ENCODE results near the gene SUFU.
A peak's percentile ranks its signal among the peaks of the same experiment; 100 is the strongest.

SUFU gene

DNA sequence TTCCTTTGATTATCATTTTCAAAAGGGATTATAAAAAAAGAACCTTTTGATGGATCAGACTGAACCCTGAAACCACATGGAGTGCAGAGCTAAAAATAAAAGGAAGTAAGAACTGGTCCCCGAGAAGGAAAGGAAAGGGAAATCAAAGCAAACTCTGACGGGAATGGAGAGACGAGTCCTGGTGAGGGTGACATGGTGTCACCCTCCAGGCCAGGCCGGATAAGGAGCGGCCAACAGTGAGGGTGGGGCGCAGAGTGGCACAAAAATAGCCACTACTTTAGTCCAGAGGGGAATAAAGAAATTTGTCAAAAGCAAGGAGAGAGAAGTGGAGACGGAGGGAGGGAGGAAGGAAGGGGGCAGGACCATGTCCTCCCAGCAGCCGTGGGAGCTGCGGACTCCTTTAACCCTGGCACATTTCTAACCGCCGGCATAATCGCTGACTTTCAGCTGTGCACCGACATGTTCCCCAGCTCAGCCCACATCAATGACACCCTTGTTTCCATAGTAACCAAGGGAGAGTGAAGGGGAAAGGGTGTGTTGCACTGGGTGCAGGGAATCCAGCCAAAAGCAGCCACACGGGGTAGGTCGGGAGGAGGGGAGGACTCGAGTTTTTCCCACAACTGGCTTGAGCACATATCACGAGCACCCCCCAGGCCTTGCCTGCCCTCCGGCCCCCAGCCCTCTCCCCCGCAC lies 170.2 kb downstream of the SUFU start:
- peak; percentile 24 to 55 for DNase-seq (ENCODE audit: low read depth in 2 of 2)

DNA sequence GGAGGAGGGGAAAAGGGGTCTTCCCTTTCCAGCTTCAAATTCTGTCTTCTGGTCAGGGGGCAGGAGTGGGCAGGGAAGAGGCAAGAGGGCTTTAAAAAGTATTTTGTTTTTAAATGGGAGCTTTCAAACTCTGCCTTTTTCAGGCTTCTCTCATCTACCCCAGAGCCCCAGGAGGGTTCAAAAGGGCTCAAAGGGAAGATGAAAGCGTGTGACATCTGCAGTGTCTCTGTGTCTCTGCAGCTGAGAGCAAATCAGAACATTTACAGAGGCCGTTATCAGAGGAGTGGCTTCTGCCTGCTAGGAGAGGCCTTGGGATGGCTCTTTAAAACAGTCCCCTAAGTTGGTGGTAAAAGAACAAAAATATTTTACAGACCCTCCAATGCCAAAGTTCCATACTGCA lies 170.8 kb downstream of the SUFU start:
- DNase-seq (ENCODE audit: low read depth in 2 of 2): no peak

DNA sequence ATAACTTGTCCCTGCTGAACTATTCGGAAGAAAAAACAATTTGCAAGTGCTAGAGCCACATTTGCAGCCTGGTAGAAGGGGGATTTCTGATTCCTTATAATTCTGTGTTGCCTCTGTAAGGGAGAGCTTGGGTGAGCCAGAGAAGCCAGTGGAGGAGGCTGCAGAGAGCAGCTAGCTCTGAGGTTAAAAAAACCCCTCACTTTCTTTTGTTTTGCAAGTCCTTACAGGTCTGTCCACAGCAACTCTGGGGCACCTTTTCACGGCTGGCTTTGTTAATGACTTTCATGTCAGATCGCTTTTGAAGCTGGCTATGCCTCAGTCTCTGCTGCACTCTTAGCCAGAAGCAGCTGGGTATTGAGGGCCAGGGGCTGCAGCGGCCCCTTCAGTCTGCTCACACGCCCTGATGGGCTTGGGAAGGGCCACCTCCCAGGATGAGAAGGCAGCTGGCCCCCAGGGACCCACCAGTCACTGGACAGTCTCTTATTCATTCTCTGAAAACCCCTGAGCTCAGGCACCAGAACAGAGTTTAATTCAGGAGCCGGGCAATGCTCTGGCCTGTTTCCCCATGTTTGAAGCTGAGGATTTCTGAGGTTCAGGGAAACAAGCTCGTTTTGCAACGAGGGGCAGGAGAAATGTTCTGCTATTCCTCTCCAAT lies 171.4 kb downstream of the SUFU start:
- no peak for DNase-seq (ENCODE audit: low read depth in 2 of 2)

DNA sequence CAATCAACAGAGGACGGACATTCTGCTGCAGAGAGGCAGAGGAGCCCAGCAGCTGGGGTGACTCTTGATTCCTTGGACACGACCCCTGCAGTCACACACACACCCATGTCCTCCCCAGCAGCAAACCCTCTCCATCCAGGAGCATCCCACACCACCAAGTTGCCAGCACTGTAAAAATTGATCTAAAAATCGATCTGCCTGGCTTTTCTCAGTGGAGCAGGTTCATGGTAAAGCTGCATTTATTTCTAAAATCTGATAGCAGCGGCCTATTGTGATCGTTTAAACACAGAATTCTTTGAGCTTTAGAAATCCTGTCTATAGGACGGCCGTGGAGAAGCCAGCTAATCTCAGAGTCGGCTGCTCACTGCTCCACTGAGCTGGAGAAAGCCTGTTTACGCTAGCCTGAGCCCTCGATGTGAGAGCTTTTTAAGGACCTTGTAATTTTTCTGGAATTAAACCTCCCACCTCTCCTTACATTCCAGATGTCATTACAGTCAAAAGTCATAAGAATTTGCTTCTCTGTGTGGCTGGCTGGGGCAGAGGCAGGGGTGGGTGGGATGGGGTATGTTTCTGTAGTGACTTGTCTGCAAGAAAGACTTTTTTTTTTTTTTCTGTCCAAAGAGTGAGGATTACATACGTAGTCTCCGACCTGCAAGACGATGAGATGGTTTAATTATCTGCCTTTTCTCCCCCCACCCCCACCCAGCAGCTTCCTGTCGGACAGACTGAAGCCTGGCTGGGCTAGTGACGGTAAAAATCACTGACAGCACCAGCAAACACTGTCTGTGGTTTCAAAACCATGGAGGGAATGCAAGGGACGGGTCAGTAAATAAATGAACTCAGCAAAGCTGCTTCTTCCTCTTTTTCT lies 172.1 kb downstream of the SUFU start:
- DNase-seq (ENCODE audit: low read depth in 2 of 2): no peak

DNA sequence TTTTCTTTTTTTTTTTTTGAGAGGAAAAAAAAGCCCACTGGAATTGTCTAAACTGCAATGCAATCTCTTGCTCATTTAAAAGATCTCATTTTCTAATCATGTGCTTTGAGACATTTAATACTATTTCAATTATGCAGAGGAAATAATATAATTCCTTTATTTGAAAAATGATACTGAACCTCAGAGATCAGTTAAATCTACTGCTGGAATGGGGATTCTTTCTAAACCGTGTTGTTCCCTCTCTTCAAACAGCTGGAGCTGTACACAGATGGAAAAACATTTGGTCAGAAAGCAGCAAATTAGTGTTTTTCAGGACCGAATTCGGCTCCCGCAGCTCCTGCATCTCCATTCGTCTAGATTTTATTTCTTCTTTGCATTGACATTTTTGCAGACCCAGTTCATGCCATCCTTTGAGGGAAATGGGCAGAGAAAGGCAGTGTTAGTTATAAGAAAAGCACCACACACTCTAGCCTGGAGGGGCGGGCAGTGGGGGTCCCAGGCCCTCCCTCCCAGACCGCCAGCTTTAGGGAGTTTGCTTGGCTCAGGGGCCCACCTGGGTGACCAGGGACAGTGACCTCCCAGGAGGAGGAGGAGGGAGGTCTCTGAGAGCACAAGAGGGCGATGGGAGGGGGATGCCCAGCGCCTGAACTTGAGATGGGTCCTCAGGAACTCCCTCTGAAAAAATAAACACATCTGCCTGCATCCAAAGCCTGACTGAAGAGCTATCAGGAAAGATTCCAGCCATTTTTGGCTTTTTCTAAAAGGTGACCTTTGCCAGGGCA lies 173.0 kb downstream of the SUFU start:
- DNase-seq (ENCODE audit: low read depth in 2 of 2): no peak

DNA sequence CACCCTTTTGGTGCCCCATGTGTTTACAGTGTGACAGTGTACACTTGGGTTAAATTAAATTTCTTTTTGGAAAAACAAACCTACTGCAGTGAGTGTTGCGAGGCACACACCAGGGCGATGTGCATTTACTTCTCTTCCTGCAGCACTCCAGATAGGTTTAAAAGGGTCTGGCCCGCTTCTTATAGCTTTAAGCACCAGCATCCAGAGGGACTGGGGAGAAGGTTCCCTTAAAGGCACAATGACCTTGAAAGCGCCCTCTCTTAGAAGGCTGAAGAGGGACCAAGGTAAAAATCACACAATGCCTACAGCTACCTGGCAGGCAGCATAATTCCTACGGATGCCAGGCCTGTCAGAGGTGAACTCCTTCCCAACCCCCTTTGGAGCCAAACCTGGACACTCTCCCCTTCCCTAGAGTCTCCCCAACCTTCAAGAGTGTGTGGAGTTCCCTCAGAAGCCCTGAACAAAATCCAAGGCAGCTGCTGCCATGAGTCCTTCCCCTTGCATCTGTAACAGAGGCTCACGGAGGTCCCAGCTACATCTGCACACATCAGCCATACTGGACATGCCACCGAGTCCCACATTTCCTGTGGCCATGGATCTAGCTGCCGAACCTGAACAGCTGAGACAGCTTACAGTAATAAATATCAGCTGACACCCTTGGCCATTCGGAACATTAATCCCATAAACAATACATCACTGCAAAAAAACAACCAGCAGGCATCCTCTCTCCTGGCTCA lies 173.7 kb downstream of the SUFU start:
- DNase-seq (ENCODE audit: low read depth in 2 of 2): no peak

DNA sequence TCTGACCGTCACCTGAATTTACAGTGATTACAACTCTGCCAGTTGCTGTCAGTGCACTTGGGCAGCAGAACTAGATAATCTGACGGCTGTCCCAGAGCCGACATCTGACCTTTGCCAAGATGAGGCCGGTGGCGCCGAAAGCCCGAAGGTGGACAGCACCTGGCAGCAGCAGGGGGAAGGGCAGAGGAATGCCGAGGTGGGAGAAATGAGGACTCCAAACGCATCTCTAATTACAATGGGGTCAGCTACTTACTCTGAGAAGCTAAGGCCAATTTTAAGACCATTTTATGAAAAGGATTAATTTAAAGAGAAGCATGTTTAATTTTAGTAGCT lies 174.3 kb downstream of the SUFU start:
- DNase-seq (ENCODE audit: low read depth in 2 of 2): no peak

DNA sequence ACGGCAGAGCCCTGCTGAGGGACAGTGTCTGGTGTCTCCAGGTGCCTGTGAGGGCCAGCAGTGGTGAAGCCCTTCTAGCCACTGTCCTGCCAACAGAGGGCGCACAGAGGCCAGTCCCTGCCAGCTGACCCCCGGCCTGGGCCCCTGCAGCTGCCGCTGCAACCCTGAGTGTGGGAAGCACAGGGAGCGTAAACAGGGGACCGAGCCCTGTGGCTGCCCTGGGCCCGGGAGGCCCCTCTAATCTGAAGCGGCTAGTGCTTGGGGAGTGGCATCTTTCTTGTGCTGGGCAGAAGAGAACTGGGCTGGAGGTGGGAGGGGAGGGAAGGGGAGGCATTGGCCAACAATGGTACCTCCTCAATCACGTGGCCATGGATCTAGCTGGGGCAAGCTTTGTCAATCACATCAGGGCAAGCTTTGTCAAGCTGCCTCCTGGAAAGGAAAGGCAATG lies 175.1 kb downstream of the SUFU start:
- no peak for DNase-seq (ENCODE audit: low read depth in 2 of 2)

DNA sequence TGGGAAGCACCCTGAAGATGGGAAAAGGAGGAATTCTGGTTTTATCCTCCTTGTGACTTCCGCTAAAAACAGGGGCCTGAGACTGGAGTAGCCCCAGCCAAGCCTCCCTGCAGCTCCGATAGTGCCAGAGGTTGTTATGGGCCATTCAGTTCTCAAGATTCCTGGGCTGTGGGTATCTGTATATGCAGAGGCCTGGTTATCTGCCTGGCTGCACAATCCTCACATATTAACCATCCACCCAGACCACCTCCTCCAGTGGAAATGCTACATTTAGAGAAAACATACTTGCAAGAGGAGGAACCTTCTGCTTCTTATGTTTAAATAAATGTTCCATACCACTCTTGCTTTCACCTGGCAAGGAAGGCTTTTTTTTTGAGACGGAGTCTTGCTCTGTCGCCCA lies 175.8 kb downstream of the SUFU start:
- no peak for DNase-seq (ENCODE audit: low read depth in 2 of 2)

DNA sequence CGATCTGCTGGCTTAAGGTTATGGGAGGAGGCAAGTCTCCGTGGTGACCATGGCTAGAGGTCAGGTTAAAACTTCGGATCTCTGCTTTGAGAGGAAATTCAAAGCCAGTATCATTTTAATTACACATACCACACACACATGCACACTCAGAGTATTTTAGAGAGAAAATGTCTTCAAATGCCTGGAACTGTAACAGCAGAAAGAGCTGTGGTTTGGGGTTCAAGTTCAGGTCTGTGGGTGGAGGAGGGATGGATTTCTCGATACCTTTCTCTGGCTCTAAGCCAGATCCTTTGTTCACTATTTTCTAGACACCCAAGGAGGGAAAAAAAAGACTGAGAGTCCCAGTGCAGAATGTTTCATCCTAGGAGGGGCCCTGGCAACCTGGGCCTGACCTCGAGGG lies 177.9 kb downstream of the SUFU start:
- DNase-seq (ENCODE audit: low read depth in 2 of 2): no peak

DNA sequence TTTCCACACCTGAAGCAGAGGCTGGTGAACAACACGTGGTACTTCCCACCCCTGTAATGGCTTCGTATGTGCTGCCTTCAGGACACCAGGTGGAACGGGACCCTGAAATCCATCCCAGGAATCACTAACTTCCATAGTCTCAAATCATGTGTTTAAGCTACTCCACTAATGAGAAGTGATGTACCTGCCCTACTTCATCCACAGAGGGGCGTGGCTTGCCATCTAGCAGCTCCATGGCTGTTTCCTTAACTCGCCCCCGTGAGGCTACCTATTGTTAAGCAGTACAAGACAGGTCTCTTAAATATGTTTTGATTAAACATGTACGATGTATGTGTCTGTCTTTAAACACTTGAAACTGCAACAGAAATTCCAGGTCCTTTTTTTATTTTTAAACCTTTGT lies 178.6 kb downstream of the SUFU start:
- DNase-seq (ENCODE audit: low read depth in 2 of 2): no peak

DNA sequence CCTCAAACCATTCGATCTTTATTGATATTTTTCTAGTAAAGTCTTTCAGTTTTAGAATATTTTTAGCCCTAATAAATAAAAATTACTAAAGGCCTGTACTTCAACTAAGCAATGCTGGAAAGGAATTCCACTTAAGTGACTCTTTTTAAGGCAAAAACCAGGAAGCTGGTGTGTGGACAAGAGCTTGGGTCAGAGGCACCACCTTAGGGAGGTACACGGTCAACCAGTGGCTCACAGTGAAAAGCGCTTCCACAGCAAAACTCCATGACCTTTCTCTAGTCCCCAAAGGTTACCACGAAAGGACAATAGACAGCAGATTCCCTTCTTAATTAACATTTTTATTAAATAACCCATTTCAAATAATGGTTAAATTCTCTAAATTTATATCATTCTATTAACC lies 179.2 kb downstream of the SUFU start:
- no peak for DNase-seq (ENCODE audit: low read depth in 2 of 2)
